CD4-positive, alpha-beta T cell treated with Interleukin-4 for 1 hour (primary cell): ENCODE measurements around the gene SLC11A1.

Source experiments
- DNase-seq, 2 donors: peaks; one replicate each; pipeline ENCODE4 v3.0.0-alpha.2; 2020 to 2022

SLC11A1 gene

DNA sequence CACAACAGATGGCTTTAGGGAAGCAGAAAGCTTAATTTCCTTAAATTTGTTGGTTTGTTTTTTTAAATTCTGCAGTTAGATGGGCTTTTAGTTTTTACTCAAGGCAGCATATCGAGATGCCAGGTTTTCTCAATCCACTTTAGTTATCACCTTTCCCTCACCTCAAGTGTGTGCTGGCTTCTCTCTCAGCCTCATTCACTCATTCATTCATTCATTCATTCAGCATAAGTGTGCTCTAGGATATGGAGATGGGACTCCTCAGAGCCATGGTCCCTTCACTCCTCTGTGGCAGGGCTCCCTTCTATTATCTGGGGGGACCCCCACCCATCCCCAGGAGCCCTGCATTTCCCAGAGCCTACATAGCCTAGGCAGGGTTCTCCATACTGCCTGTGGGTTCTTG is 55.9 kb downstream of the SLC11A1 start:
- no peak for DNase-seq

DNA sequence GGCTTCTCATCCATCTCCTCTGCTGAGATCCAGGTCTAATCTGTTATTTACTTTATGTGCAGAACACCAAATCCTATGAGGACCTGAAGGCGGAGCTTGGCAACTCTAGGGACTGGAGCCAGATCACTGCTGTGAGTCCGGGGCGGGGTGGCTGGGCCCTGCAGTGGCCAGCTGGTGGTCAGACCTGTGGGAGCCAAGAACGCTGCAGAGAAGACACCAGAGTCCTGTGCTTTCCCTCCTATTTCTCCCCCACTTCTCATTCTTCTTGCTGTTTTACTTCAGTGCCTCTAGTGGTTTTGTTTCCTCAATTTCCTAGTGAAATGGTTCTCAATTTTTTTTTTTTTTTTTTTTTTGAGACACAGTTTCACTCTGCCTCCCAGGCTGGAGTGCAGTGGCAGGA is 56.5 kb downstream of the SLC11A1 start:
- no peak for DNase-seq

DNA sequence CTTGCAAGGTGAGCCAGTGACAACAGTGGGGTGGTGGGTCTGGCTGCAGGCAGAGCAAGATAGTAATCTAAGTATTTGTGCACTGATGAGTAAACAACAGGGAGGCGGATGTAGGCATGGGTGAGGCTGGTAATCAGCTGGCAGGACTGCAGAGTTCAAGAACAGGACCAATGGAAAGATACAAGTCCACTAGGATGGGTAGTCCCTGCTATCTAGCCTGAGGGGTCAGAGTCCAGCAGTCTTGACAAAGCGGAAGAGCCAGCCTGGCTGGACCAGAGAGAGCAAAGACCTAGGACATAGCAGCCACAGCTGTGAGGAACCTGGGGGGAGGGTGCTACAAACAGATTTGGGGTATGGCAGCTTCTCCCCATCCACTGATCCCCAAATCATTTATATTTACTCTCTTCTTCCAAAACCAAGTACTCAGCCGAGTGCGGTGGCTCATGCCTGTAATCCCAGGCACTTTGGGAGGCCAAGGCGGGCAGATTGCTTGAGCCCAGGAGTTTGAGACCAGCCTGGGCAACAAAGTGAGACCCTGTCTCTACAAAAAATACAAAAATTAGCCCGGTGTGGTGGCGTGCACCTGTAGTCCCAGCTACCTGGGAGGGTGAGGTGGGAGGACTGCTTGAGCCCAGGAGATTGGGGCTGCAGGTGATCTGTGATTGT is 62.8 kb downstream of the SLC11A1 start:
- DNase-seq = no peak

DNA sequence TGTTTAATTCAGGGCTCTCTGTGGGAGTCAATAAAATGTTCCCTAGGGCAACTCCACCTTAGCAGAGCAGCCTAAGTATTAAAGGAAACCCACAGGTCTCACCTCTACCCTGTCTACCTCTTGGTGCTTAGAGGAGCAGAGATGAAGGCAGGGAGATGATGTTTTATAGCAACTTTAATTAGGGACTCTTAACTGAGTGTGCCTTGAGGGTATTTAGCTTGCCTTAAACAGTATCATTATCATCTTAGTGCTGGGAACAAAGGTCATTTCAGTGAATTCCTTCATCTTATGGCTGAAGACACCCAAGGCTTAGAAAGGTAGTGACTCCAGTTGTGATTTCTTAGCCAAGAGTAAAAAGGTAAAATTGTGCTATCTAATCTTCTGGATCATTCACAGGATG is 63.5 kb downstream of the SLC11A1 start:
- DNase-seq = no peak
